DOHH2 (cell line): ENCODE data around the gene CNTNAP2.

Experiments used
- CTCF ChIP-seq: fragments of 200-600 bp; sonication (generic); IDR thresholded peaks from one replicate; pipeline ENCODE4 v1.5.1; 2014; ENCODE audit warnings: antibody characterized with exemption, mild to moderate bottlenecking, low read depth, low read length; ENCODE audit not compliant: poor library complexity, severe bottlenecking
- EZH2phosphoT487 ChIP-seq: fragments of 200-600 bp; sonication (generic); IDR thresholded peaks from 2 replicates; pipeline ENCODE4 v1.6.1; 2017; ENCODE audit warnings: borderline replicate concordance, mild to moderate bottlenecking, antibody characterized with exemption, low read length, moderate library complexity, mixed read lengths

GRCh38 chr7:148458263-148458662 lies 2341.7 kb downstream of the CNTNAP2 start:
- TF ChIP-seq CTCF (no peak), EZH2phosphoT487 (no peak)
